Measurements from ENCODE around the gene CCT2.

- TF ChIP-seq POLR2A (IDR thresholded peaks at IDR 0.05; ENCODE audit: borderline replicate concordance, extremely low read depth, insufficient read depth, insufficient read length) (no peak), REST (IDR thresholded peaks at IDR 0.05; ENCODE audit: low read depth) (no peak)
- TF ChIP-seq, protein P1, sequence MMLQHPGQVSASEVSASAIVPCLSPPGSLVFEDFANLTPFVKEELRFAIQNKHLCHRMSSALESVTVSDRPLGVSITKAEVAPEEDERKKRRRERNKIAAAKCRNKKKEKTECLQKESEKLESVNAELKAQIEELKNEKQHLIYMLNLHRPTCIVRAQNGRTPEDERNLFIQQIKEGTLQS (IDR thresholded peaks at IDR 0.05) = no peak
- TF ChIP-seq, protein P2, sequence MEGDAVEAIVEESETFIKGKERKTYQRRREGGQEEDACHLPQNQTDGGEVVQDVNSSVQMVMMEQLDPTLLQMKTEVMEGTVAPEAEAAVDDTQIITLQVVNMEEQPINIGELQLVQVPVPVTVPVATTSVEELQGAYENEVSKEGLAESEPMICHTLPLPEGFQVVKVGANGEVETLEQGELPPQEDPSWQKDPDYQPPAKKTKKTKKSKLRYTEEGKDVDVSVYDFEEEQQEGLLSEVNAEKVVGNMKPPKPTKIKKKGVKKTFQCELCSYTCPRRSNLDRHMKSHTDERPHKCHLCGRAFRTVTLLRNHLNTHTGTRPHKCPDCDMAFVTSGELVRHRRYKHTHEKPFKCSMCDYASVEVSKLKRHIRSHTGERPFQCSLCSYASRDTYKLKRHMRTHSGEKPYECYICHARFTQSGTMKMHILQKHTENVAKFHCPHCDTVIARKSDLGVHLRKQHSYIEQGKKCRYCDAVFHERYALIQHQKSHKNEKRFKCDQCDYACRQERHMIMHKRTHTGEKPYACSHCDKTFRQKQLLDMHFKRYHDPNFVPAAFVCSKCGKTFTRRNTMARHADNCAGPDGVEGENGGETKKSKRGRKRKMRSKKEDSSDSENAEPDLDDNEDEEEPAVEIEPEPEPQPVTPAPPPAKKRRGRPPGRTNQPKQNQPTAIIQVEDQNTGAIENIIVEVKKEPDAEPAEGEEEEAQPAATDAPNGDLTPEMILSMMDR (IDR thresholded peaks at IDR 0.05 in 2 of 3, conservative IDR thresholded peaks at IDR 0.05 in 1 of 3; ENCODE audit: borderline replicate concordance in 1 of 3, insufficient read depth in 1 of 3, low read depth in 2 of 3, low read length in 2 of 3) = peak in 2 of 3 experiments; percentile 46 to 57; a peak in 4 of 6 replicates
Measured at GRCh38 chr12:69633061-69633460, 47.8 kb downstream of the CCT2 start.
